AG09309 (cell line): ENCODE data around the gene CCDC102A.
"Not testable (repeated sequence)": the region's sequence is repeated elsewhere in the genome, so short reads cannot be mapped to it uniquely, and the experiment has no call there.

Experiments used
- DNase-seq: peaks from one replicate; pipeline ENCODE4 v3.0.0-alpha.2; 2010; ENCODE audit warnings: low read depth
- H3K4me3 ChIP-seq: 2 replicates; pipeline ENCODE4 v1.5.1; 2011; ENCODE audit warnings: mild to moderate bottlenecking, low read depth, low read length, moderate library complexity; ENCODE audit not compliant: control insufficient read depth
- TF ChIP-seq, protein P1 (sequence below): IDR thresholded peaks from 2 replicates; pipeline ENCODE4 v1.5.1; 2011; ENCODE audit warnings: mild to moderate bottlenecking, low read depth, low read length, inconsistent platforms; ENCODE audit not compliant: insufficient read depth, control insufficient read depth; ENCODE audit errors: missing control alignments

CCDC102A gene

DNA sequence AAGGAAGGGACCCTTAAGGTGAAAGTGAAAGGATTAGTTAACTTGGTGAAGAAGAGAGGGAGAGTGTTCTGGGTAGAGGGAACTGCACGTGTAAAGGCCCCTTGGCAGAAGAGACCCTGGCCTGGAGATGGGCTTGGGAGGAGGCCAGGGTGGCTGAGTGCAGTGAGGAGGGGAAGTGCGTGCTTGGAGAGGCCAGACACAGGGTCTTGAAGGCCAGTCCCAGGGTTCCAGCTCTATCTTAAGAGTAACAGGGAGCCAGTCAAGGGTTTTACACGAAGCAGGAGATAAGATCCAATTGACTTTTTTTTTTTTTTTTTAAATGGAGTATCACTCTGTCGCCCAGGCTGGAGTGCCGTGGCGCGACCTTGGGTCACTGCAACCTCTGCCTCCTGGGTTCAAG lies 34.9 kb downstream of the CCDC102A start:
- DNase-seq = no peak
- TF ChIP-seq, protein P1, sequence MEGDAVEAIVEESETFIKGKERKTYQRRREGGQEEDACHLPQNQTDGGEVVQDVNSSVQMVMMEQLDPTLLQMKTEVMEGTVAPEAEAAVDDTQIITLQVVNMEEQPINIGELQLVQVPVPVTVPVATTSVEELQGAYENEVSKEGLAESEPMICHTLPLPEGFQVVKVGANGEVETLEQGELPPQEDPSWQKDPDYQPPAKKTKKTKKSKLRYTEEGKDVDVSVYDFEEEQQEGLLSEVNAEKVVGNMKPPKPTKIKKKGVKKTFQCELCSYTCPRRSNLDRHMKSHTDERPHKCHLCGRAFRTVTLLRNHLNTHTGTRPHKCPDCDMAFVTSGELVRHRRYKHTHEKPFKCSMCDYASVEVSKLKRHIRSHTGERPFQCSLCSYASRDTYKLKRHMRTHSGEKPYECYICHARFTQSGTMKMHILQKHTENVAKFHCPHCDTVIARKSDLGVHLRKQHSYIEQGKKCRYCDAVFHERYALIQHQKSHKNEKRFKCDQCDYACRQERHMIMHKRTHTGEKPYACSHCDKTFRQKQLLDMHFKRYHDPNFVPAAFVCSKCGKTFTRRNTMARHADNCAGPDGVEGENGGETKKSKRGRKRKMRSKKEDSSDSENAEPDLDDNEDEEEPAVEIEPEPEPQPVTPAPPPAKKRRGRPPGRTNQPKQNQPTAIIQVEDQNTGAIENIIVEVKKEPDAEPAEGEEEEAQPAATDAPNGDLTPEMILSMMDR = no peak
- no peak overlapping the region for H3K4me3 ChIP-seq

DNA sequence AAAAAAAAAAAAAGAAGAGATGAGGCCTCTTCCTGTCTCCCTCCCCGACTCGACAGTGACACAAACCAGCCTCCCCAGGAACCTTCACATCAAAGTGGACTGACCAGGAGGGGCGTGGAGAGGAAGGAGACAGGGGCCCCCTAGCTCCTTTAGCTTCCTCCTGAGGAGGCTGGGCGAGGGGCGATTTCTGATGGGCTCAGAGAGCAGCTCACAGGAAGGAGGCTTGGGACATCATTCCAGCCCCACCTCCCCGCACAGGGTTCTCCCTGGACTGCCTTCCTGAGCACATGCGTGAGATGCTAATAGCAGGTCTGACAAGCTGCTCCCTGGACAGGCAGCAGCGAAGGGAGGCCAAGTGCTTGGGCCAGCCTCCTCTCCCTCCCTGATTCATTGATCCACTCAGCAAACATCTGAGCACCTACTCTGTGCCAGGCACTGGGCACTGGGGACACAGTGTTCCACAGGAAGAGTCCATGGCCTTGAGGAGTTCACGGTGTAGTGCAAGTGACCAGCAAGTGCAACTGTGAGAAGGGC lies 35.7 kb downstream of the CCDC102A start:
- TF ChIP-seq, protein P1 = no peak
- no peak overlapping the region for H3K4me3 ChIP-seq

GRCh38 chr16:57499941-57500340 lies 36.4 kb downstream of the CCDC102A start:
- not testable (repeated sequence) for H3K4me3 ChIP-seq

More for the DNA sequence above, 35.7 kb downstream of the CCDC102A start:
- no peak for DNase-seq

DNA sequence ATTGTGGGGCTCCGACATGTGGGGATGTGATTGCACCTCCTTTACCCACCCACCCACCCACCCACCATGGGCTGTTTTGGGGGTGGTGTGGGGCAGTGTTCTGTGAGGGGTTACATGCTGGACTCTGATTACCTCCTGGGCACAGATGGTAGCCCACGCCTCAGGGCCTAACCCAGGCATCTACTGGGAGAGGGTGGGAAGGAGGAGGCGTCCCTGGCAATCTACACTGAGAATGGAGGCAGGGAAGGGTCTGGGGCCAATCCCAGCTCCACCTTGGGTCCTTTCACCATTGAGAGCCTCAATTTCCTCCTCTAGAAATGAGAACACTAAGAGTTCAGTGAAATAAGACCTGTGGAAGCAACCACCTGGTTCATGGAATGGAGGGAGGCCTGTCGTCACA lies 38.3 kb downstream of the CCDC102A start:
- no peak for DNase-seq
- H3K4me3 ChIP-seq = no peak overlapping the region
- TF ChIP-seq, protein P1 = no peak

More at GRCh38 chr16:57499941-57500340, 36.4 kb downstream of the CCDC102A start:
- DNase-seq = not testable (repeated sequence)

GRCh38 chr16:57497121-57497520 lies 39.2 kb downstream of the CCDC102A start:
- no peak overlapping the region for H3K4me3 ChIP-seq
- TF ChIP-seq, protein P1 = no peak
- DNase-seq = no peak

GRCh38 chr16:57493767-57494166 lies 42.6 kb downstream of the CCDC102A start:
- no peak for DNase-seq
- no peak overlapping the region for H3K4me3 ChIP-seq
- TF ChIP-seq, protein P1 = no peak

DNA sequence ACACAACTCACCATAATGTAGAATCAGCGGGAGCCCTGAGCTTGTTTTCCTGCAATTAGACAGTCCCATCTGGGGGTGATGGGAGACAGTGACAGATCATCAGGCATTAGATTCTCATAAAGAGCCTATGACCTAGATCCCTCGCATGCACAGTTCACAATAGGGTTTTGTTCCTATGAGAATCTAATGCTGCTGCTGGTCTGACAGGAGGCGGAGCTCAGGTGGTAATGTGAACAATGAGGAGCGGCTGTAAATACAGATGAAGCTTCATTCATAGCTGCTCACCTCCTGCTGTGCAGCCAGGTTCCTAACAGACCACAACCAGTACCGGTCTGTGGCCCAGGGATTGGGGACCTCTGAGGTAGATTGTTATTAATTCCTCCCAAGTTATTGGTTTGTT lies 47.1 kb downstream of the CCDC102A start:
- no peak for DNase-seq
- TF ChIP-seq, protein P1 = no peak
- no peak overlapping the region for H3K4me3 ChIP-seq
